Vagina (tissue), 2 donors: ENCODE results near the gene GHRHR.

Source experiments
- CTCF ChIP-seq, 3 experiments: fragments of 450-650 bp in 2 of 3; fragments of 200-600 bp in 1 of 3; sonication (generic) in 1 of 3; IDR thresholded peaks; one replicate each; pipeline ENCODE4 v1.5.1; 2017 to 2019; ENCODE audit warnings: antibody characterized with exemption in 3 of 3, mild to moderate bottlenecking in 2 of 3, moderate library complexity in 2 of 3
- POLR2A ChIP-seq, 2 donors: fragments of 450-650 bp; IDR thresholded peaks; one replicate each; pipeline ENCODE4 v1.6.1; 2017; ENCODE audit warnings: antibody characterized with exemption in 2 of 2, mild to moderate bottlenecking in 2 of 2, moderate library complexity in 2 of 2
- POLR2AphosphoS5 ChIP-seq, 2 donors: sonication (generic); formaldehyde crosslinking; IDR thresholded peaks; one replicate each; pipeline ENCODE4 v1.9.0; 2017; ENCODE audit warnings: antibody characterized with exemption in 2 of 2, mild to moderate bottlenecking in 2 of 2, low read depth in 1 of 2; ENCODE audit not compliant: insufficient read depth in 1 of 2

GRCh38 chr7:30971840-30972563 lies 8.2 kb downstream of the GHRHR start:
- TF ChIP-seq CTCF (IDR thresholded peaks at IDR 0.05) (no peak), POLR2AphosphoS5 (IDR thresholded peaks at IDR 0.05; ENCODE audit: insufficient read depth in 1 of 2, low read depth in 1 of 2) (no peak), POLR2A (IDR thresholded peaks at IDR 0.05) (no peak)
